GM12865 (cell line): Measurements from ENCODE around the gene PDE8B.

Experiments used
- DNase-seq: peaks from one replicate; pipeline ENCODE4 v3.0.0; 2010; ENCODE audit warnings: low read depth
- H3K4me3 ChIP-seq: 2 replicates; pipeline ENCODE4 v1.5.1; 2011; ENCODE audit warnings: mild to moderate bottlenecking, low read depth, low read length, control low read depth
- CTCF ChIP-seq: IDR thresholded peaks from 2 replicates; pipeline ENCODE4 v1.5.1; 2011; ENCODE audit warnings: low read length, control low read depth, low read depth, inconsistent platforms; ENCODE audit not compliant: insufficient read depth; ENCODE audit errors: missing control alignments

The PDE8B gene

GRCh38 chr5:77423022-77423750 is 212.7 kb downstream of the PDE8B start:
- TF ChIP-seq CTCF, result no peak
- no peak overlapping the region for H3K4me3 ChIP-seq
- DNase-seq, result no peak

GRCh38 chr5:77424921-77425320 is 214.4 kb downstream of the PDE8B start:
- no peak overlapping the region for H3K4me3 ChIP-seq
- DNase-seq, result no peak
- no peak for TF ChIP-seq CTCF

DNA sequence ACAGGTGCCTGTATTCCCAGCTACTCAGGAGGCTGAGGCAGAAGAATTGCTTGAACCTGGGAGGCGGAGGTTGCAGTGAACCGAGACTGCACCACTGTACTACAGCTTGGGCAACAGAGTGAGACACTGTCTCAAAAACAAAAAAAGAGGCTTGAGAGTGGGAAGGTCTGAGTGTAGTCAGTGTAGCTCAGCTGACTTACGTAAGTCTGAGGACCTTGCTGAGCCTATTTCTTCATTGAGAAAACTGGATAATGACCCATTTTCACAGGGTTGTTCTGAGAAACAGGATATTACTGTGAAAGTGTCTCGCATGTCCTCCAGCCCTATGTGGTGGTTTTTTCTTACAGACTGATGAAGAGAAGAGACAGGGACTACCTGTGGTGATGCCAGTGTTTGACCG is 214.9 kb downstream of the PDE8B start:
- TF ChIP-seq CTCF, result no peak
- no peak for DNase-seq
- no peak overlapping the region for H3K4me3 ChIP-seq

GRCh38 chr5:77425998-77426659 is 215.6 kb downstream of the PDE8B start:
- DNase-seq, result no peak
- no peak overlapping the region for H3K4me3 ChIP-seq
- TF ChIP-seq CTCF, result no peak

DNA sequence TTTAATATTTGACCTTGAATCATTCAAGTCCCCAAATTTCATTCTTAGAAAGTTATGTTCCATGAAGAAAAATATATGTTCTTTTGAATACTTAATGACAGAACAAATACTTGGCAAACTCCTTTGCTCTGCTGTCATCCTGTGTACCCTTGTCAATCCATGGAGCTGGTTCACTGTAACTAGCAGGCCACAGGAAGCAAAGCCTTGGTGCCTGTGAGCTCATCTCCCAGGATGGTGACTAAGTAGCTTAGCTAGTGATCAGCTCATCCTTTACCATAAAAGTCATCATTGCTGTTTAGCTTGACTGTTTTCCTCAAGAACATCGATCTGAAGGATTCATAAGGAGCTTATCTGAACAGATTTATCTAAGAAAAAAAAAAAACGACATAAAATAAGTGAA is 216.2 kb downstream of the PDE8B start:
- no peak overlapping the region for H3K4me3 ChIP-seq
- no peak for DNase-seq
- TF ChIP-seq CTCF, result no peak

DNA sequence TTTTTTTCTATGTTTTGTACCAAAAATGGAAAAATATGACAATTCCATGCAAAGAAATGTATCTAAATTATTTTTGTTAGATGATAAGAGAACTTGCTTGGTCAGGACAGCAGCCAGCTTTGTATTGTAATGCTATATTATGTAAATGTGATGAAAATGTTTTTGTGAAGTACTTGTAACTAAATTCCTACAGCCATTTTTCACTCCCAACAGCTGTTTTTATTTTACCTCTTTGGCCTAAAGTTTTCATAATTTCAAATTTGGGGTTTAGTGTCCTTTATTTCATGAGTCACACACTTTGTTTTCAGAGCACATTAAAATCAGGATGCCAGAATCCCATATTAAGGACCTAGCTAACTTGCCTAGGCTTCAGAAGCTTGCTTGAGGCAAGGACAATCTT is 217.5 kb downstream of the PDE8B start:
- DNase-seq, result no peak
- no peak overlapping the region for H3K4me3 ChIP-seq
- TF ChIP-seq CTCF, result no peak
